ENCODE results near the gene EIF2AK3. TPM values are rescaled to one million over a fixed set of nuclear protein-coding genes. Genes with fewer than 3 reads are reported as not detected.
A peak's percentile ranks its signal among the peaks of the same experiment; 100 is the strongest.
"Not testable (repeated sequence)": the region's sequence is repeated elsewhere in the genome, so short reads cannot be mapped to it uniquely, and the experiment has no call there.

EIF2AK3 gene
- total and polyA plus RNA-seq, 10 of the 15 experiments (the other 5 are each of a cell fraction or from before 2014, with no cell fraction given), result 5.0 to 44.7 (median 22.4) TPM

- intact Hi-C loops (cut with micrococcal nuclease; ENCODE audit: unreplicated experiment), result no loop called here
- Histone ChIP-seq H3K27me3 (replicated peaks in 1 of 2; ENCODE audit: control insufficient read depth in 2 of 2, insufficient read depth in 2 of 2, low read length in 1 of 2) (no peaks in the 10 kb centered on the region), H3K79me2 (ENCODE audit: control insufficient read depth, insufficient read depth, low read length) (peaks cover 77% of the 10 kb centered on the region), H3K4me1 (ENCODE audit: control insufficient read depth, insufficient read depth, low read length) (peaks cover 12% of the 10 kb centered on the region; the same call in 1 of the 2 replicates), H2AFZ (ENCODE audit: control insufficient read depth, low read depth, low read length) (no peak overlapping the region), H3K36me3 (ENCODE audit: control insufficient read depth in 2 of 2, insufficient read depth in 2 of 2, low read length in 1 of 2) (peaks cover 0 to 4% of the 10 kb centered on the region in 2 experiments; a peak in 1 of 4 replicates), H4K20me1 (ENCODE audit: control insufficient read depth, insufficient read depth) (no peaks in the 10 kb centered on the region; the same call in 1 of the 2 replicates), H3K9me3 (replicated peaks; ENCODE audit: control insufficient read depth, insufficient read depth, low read length) (no peaks in the 10 kb centered on the region), H3K4me2 (ENCODE audit: control insufficient read depth, insufficient read depth) (peak overlapping the region; percentile 89), H3K27ac (ENCODE audit: control insufficient read depth, insufficient read depth) (peak overlapping the region; percentile 7; the same call in 1 of the 2 replicates), H3K9ac (ENCODE audit: control insufficient read depth, insufficient read depth, low read length) (peak overlapping the region; percentile 68), H3K4me3 (peak overlapping the region; percentile 83)
- ChIA-PET CTCF (interaction anchor here (0.6 to 7.3 kb wide), 4 partner anchors 31 to 46 kb away, joined by 3 to 45 read pairs (median 8); no protein-coding TSS in a partner anchor), POLR2A (interaction anchor here (0.9 to 6.9 kb wide), 6 partner anchors 8 to 24 kb away, joined by 3 to 62 read pairs (median 12); no protein-coding TSS in a partner anchor), SMC1A (ENCODE audit: uncharacterized antibody, unreplicated experiment) (interaction anchor here (0.7 to 11.2 kb wide), 5 partner anchors 11 to 49 kb away, joined by 3 to 231 read pairs (median 3); no protein-coding TSS in a partner anchor), RAD21 (ENCODE audit: unreplicated experiment) (interaction anchor here (1.2 to 3.8 kb wide), 5 partner anchors 17 to 45 kb away, joined by 3 to 27 read pairs (median 8); no protein-coding TSS in a partner anchor)
- in situ Hi-C loops (cut with MboI), result no loop called here
- FAIRE-seq (no peak), DNase-seq (ENCODE audit: low read depth, low spot score) (no peak), ATAC-seq (no peak)
- 80% methylated on average over 4 of the region's 4 CpGs for WGBS (ENCODE audit: insufficient coverage, insufficient replicate concordance, low lambda C conversion rate, missing lambda C conversion rate)
- TF ChIP-seq MAX (IDR thresholded peaks at IDR 0.05; ENCODE audit: low read depth, low read length) (0 out of 2 replicates have a peak, but pooled peaks have one; percentile 22), RAD51 (IDR thresholded peaks at IDR 0.05) (peak; percentile 72), MXI1 (IDR thresholded peaks at IDR 0.05; ENCODE audit: low read depth, low read length) (no peak)
- BruUV-seq (replicated peaks), result no TSS peak
These were observed 2.8 kb downstream of the EIF2AK3 start for GRCh38 chr2:88624477-88624876.

- Histone ChIP-seq H3K9ac (ENCODE audit: control insufficient read depth, insufficient read depth, low read length) (0 out of 2 replicates have a peak overlapping the region, but pooled peaks have one; percentile 68), H3K4me1 (ENCODE audit: control insufficient read depth, insufficient read depth, low read length) (peaks cover 12% of the 10 kb centered on the region; the same call in 1 of the 2 replicates), H3K27ac (ENCODE audit: control insufficient read depth, insufficient read depth) (peak overlapping the region; percentile 7; the same call in 1 of the 2 replicates), H3K4me2 (ENCODE audit: control insufficient read depth, insufficient read depth) (peak overlapping the region; percentile 89), H3K4me3 (peak overlapping the region; percentile 83), H3K79me2 (ENCODE audit: control insufficient read depth, insufficient read depth, low read length) (peaks cover 81% of the 10 kb centered on the region)
- H3K27me3 ChIP-seq (replicated peaks in 1 of 2; ENCODE audit: control insufficient read depth in 2 of 2, insufficient read depth in 2 of 2, low read length in 1 of 2); intact Hi-C loops (cut with micrococcal nuclease; ENCODE audit: unreplicated experiment); H3K36me3 ChIP-seq (ENCODE audit: control insufficient read depth in 2 of 2, insufficient read depth in 2 of 2, low read length in 1 of 2); H4K20me1 ChIP-seq (ENCODE audit: control insufficient read depth, insufficient read depth); FAIRE-seq; DNase-seq (ENCODE audit: low read depth, low spot score); in situ Hi-C loops (cut with MboI); BruUV-seq (replicated peaks); H3K9me3 ChIP-seq (replicated peaks; ENCODE audit: control insufficient read depth, insufficient read depth, low read length); H2AFZ ChIP-seq (ENCODE audit: control insufficient read depth, low read depth, low read length); ATAC-seq: not testable (repeated sequence)
- 95% methylated on average over 10 of the region's 11 CpGs for WGBS (ENCODE audit: insufficient coverage, insufficient replicate concordance, low lambda C conversion rate, missing lambda C conversion rate)
- POLR2A ChIA-PET, result interaction anchor here (0.9 to 6.9 kb wide), 6 partner anchors 8 to 23 kb away, joined by 3 to 62 read pairs (median 12); no protein-coding TSS in a partner anchor
- CTCF ChIA-PET, result interaction anchor here (1.3 to 7.3 kb wide), 4 partner anchors 17 to 47 kb away, joined by 3 to 45 read pairs (median 24); no protein-coding TSS in a partner anchor
- TF ChIP-seq HDGF (IDR thresholded peaks at IDR 0.05), result peak; percentile 16; the same call in 1 of the 2 replicates
- TF ChIP-seq, protein P1, sequence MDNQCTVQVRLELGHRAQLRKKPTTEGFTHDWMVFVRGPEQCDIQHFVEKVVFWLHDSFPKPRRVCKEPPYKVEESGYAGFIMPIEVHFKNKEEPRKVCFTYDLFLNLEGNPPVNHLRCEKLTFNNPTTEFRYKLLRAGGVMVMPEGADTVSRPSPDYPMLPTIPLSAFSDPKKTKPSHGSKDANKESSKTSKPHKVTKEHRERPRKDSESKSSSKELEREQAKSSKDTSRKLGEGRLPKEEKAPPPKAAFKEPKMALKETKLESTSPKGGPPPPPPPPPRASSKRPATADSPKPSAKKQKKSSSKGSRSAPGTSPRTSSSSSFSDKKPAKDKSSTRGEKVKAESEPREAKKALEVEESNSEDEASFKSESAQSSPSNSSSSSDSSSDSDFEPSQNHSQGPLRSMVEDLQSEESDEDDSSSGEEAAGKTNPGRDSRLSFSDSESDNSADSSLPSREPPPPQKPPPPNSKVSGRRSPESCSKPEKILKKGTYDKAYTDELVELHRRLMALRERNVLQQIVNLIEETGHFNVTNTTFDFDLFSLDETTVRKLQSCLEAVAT (IDR thresholded peaks at IDR 0.05), result peak; percentile 96
- TF ChIP-seq SKIL (IDR thresholded peaks at IDR 0.05; ENCODE audit: low read depth, poor library complexity, severe bottlenecking), result peak; percentile 19
- RAD21 ChIA-PET (ENCODE audit: unreplicated experiment), result interaction anchor here (0.8 to 3.8 kb wide), 8 partner anchors 9 to 49 kb away, joined by 3 to 27 read pairs (median 5); no protein-coding TSS in a partner anchor
- SMC1A ChIA-PET (ENCODE audit: uncharacterized antibody, unreplicated experiment), result interaction anchor here (0.7 to 11.2 kb wide), 7 partner anchors 11 to 49 kb away, joined by 3 to 231 read pairs (median 6); no protein-coding TSS in a partner anchor
These were observed 3.3 kb downstream of the EIF2AK3 start for GRCh38 chr2:88623831-88624465.
